ENCODE data around the gene HFM1.
"Not testable (repeated sequence)": the region's sequence is repeated elsewhere in the genome, so short reads cannot be mapped to it uniquely, and the experiment has no call there.

Gene HFM1

GRCh38 chr1:91397605-91398004, 7.0 kb downstream of the HFM1 start:
- TF ChIP-seq CTCF (conservative IDR thresholded peaks at IDR 0.05), result no peak
- no peak overlapping the region for H3K27ac ChIP-seq

GRCh38 chr1:91393042-91393441, 11.6 kb downstream of the HFM1 start:
- no peak overlapping the region for H3K27ac ChIP-seq

GRCh38 chr1:91386109-91386508, 18.5 kb downstream of the HFM1 start:
- H3K27ac ChIP-seq, result no peak overlapping the region

More at GRCh38 chr1:91393042-91393441, 11.6 kb downstream of the HFM1 start:
- no peak for TF ChIP-seq CTCF (conservative IDR thresholded peaks at IDR 0.05)

GRCh38 chr1:91383456-91383855, 21.2 kb downstream of the HFM1 start:
- no peak for TF ChIP-seq CTCF (conservative IDR thresholded peaks at IDR 0.05)
- no peak overlapping the region for H3K27ac ChIP-seq

More at GRCh38 chr1:91386109-91386508, 18.5 kb downstream of the HFM1 start:
- TF ChIP-seq CTCF (conservative IDR thresholded peaks at IDR 0.05), result no peak

GRCh38 chr1:91381844-91382243, 22.8 kb downstream of the HFM1 start:
- H3K27ac ChIP-seq, result no peak overlapping the region
- no peak for TF ChIP-seq CTCF (conservative IDR thresholded peaks at IDR 0.05)

GRCh38 chr1:91374086-91374485, 30.6 kb downstream of the HFM1 start:
- TF ChIP-seq CTCF (conservative IDR thresholded peaks at IDR 0.05), result no peak
- no peak overlapping the region for H3K27ac ChIP-seq

- not testable (repeated sequence) for H3K27ac ChIP-seq
Measured at GRCh38 chr1:91372230-91372629, 32.4 kb downstream of the HFM1 start.

- no peak for TF ChIP-seq CTCF (conservative IDR thresholded peaks at IDR 0.05)
Measured at GRCh38 chr1:91349524-91349923, 55.1 kb downstream of the HFM1 start.

More at GRCh38 chr1:91349524-91349923, 55.1 kb downstream of the HFM1 start:
- no peak overlapping the region for H3K27ac ChIP-seq

Measured in VCaP (cell line).